Mesodermal cell (in vitro differentiated cells): ENCODE results near the gene PF4V1.

ENCODE experiments used
- H3K27ac ChIP-seq: 2 replicates; pipeline ENCODE4 v1.7.0; 2013; ENCODE audit warnings: mild to moderate bottlenecking, low read depth, low read length, moderate library complexity; ENCODE audit not compliant: severe bottlenecking
- H3K36me3 ChIP-seq: 2 replicates; pipeline ENCODE4 v1.7.1; 2013; ENCODE audit warnings: mild to moderate bottlenecking, low read length, moderate library complexity; ENCODE audit not compliant: control insufficient read depth, insufficient read depth
- H3K4me1 ChIP-seq: one replicate; pipeline ENCODE4 v1.7.1; 2013; ENCODE audit warnings: mild to moderate bottlenecking, low read length; ENCODE audit not compliant: insufficient read depth, control insufficient read depth, poor library complexity, severe bottlenecking
- H3K4me3 ChIP-seq: 2 replicates; pipeline ENCODE4 v1.7.0; 2013; ENCODE audit warnings: low read length, control low read depth, mild to moderate bottlenecking; ENCODE audit not compliant: insufficient read depth, poor library complexity, severe bottlenecking; ENCODE audit errors: extremely low read depth
- H3K9me3 ChIP-seq: 2 replicates; pipeline ENCODE4 v1.7.1; 2013; ENCODE audit warnings: mild to moderate bottlenecking, low read length, moderate library complexity; ENCODE audit not compliant: control insufficient read depth
- WGBS, 2 experiments: methylation state at CpG; one replicate each; pipeline ENCODE4 v1.1.5; 2013; ENCODE audit warnings: missing lambda C conversion rate in 2 of 2; ENCODE audit not compliant: insufficient coverage in 2 of 2; 5-methylcytosine and 5-hydroxymethylcytosine counted together

The PF4V1 gene

DNA sequence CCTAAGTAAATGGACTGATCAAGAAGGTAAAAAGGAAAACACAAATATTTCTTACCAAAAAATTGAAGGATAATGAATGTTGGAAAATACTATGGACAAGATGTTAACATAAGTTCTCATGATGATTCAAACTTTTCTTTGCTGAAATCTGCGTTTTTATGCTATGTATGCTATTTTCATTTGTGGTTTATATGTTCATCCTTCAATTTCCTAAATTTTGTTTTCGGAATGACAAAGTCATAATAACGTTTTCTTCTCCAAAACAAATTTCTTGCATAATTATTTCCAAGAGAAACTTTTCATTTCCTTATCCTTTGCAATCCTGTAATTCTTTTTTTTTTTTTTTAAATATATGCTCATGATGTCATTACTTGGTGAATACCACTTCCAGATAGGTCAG, 7.8 kb downstream of the PF4V1 start:
- H3K4me3 ChIP-seq, result no peak overlapping the region
- H3K9me3 ChIP-seq, result no peaks in the 10 kb centered on the region
- no CpG with 5 or more reads among the region's 3 CpGs for WGBS, 2 experiments
- no peaks in the 10 kb centered on the region for H3K36me3 ChIP-seq
- no peak overlapping the region for H3K27ac ChIP-seq
- H3K4me1 ChIP-seq, result peaks cover 9% of the 10 kb centered on the region

DNA sequence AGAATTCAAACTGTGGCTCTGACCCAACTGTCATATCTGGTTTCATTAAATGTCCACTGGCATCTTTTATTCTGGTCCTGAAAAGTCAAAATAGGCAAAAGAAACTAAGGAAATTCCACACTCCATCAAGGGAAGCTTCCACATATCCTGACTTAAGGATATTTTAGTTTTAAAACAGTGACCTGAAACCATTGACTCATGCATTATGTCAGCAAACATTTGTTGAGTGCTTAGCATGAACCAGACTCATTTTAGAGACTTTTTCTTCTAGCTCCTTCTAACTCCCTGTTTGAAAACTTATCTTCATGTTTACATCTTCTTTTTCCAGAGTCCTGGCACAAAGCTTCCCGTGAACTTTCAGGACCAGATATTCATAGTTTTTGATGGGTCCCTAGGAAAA, 9.2 kb downstream of the PF4V1 start:
- no peak overlapping the region for H3K4me3 ChIP-seq
- H3K36me3 ChIP-seq, result no peaks in the 10 kb centered on the region
- no CpG with 5 or more reads among the region's 1 CpG for WGBS, 2 experiments
- H3K27ac ChIP-seq, result no peak overlapping the region
- peaks cover 9% of the 10 kb centered on the region for H3K4me1 ChIP-seq
- H3K9me3 ChIP-seq, result no peaks in the 10 kb centered on the region

DNA sequence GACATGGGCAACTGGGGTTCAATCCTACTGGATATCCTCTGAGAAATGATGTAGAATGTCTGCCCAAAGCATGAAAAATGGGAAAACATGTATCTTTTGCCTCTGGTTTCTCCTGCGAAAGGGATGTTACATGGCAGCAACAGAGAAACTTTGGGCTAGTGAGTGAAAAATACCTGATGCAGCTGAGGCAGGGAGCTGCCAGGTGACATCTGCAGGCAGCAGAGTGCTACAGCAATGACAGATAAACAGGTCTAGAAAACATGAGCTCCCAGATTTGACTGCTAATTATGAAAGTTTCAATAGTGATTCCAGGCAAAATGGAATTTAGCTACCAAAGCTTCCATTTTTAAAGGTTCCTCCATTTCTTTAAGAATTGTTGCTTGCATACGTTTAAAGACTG, 11.3 kb downstream of the PF4V1 start:
- peaks cover 15% of the 10 kb centered on the region for H3K4me1 ChIP-seq
- no peaks in the 10 kb centered on the region for H3K36me3 ChIP-seq
- WGBS, 2 experiments, result 61 to 85% methylated on average over 2 of the region's 2 CpGs
- no peak overlapping the region for H3K27ac ChIP-seq
- no peak overlapping the region for H3K4me3 ChIP-seq
- no peaks in the 10 kb centered on the region for H3K9me3 ChIP-seq

DNA sequence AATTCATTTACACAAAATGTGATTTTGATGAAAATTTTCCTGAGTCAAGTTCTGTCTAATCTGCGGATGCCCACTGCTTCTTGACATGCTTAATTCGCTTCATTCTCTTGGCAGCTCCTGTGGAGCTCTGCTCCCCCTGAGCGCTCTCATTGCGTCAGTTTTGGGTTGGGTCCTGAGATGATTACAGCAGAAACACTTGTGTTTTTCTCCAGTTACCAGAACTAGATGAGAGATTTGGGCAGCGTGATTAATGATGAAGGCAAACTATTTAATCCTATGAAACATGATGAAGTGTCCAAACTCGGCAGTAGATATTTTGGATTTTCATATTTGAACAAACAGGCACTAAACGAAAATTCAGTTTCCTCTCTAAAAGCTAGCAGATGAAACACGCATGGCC, 11.9 kb downstream of the PF4V1 start:
- Histone ChIP-seq H3K9me3 (no peaks in the 10 kb centered on the region), H3K36me3 (no peaks in the 10 kb centered on the region), H3K4me3 (no peak overlapping the region), H3K4me1 (peaks cover 13% of the 10 kb centered on the region), H3K27ac (no peak overlapping the region)
- WGBS, 2 experiments, result 85 to 88% methylated on average over 2 to 4 of the region's 8 CpGs

DNA sequence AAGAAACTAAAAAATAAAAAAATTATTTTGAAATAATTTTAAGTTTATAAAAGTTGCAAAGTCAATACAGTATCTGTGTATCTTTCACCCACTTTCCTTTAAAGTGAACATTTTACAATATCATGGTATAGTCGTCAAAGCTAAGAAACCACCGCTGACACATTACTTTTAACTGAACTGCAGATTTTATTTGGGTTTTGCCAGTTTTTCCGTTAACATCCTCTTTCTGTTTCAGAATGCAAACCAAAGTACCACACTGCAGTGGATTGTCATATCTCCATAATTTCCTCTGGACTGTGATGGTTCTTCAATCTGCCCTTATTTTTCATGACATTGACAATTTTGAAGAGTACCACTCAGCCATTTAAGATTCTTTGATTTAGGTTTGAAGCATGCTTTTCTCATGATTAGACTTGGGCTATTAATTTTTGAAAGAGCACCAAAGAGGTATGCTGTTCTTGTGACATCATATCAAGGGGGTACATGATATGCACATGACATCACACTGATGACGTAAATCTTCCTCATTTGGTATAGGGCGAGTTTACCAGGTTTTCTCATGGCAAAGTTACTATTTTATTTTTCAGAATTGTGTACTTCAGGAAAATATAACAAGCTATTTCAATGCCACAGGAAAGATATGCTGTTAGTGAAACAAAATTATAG, 12.5 kb downstream of the PF4V1 start:
- H3K9me3 ChIP-seq, result no peaks in the 10 kb centered on the region
- H3K27ac ChIP-seq, result no peak overlapping the region
- 88 to 92% methylated on average over 2 to 3 of the region's 5 CpGs for WGBS, 2 experiments
- peaks cover 8% of the 10 kb centered on the region for H3K4me1 ChIP-seq
- H3K36me3 ChIP-seq, result no peaks in the 10 kb centered on the region
- no peak overlapping the region for H3K4me3 ChIP-seq

DNA sequence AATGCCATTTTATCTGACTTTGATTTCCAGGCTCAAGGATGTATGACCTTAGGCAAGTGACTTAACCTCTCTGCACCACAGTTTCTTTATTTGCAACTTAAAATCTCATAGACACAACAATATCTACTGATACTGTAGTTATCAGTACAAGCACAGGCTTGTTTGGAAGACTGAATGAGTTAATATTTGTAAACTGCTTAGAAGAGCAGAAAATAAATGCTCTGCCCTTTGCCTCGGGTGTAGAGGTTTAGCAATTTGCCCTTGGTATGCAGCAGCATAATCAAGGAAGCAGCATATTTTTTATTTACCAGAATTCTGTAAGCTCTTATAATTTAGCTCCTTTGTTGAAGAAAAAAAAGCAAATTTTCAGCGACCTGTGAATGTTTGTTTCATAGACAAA, 13.2 kb downstream of the PF4V1 start:
- Histone ChIP-seq H3K9me3 (no peaks in the 10 kb centered on the region), H3K36me3 (no peaks in the 10 kb centered on the region), H3K27ac (no peak overlapping the region), H3K4me3 (no peak overlapping the region), H3K4me1 (peaks cover 8% of the 10 kb centered on the region)
- 40% methylated on average over 1 of the region's 2 CpGs; no CpG with 5 or more reads in 1 of the 2 experiments for WGBS, 2 experiments

DNA sequence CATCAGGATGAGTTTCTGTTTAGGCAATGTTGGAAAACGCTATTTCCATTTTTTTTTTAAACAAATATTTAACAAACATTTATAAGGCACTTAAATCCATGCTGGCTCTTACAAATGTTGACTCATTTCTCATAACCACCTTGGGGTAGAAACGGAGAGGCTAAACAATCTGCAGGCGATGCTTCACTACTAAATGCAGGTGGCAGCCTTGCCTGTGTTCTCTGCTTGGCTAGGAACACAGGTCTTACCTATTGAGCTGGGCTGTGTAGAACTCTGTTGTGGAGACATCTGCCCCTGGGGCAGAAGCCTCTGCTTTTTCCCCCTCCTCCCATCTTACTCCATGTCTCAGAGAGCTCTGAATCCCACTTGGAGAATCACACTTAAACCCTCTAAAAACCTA, 14.7 kb downstream of the PF4V1 start:
- no peak overlapping the region for H3K4me3 ChIP-seq
- WGBS, 2 experiments, result 88 to 100% methylated on average over 2 of the region's 3 CpGs
- peaks cover 8% of the 10 kb centered on the region for H3K4me1 ChIP-seq
- no peaks in the 10 kb centered on the region for H3K9me3 ChIP-seq
- H3K36me3 ChIP-seq, result no peaks in the 10 kb centered on the region
- H3K27ac ChIP-seq, result no peak overlapping the region

DNA sequence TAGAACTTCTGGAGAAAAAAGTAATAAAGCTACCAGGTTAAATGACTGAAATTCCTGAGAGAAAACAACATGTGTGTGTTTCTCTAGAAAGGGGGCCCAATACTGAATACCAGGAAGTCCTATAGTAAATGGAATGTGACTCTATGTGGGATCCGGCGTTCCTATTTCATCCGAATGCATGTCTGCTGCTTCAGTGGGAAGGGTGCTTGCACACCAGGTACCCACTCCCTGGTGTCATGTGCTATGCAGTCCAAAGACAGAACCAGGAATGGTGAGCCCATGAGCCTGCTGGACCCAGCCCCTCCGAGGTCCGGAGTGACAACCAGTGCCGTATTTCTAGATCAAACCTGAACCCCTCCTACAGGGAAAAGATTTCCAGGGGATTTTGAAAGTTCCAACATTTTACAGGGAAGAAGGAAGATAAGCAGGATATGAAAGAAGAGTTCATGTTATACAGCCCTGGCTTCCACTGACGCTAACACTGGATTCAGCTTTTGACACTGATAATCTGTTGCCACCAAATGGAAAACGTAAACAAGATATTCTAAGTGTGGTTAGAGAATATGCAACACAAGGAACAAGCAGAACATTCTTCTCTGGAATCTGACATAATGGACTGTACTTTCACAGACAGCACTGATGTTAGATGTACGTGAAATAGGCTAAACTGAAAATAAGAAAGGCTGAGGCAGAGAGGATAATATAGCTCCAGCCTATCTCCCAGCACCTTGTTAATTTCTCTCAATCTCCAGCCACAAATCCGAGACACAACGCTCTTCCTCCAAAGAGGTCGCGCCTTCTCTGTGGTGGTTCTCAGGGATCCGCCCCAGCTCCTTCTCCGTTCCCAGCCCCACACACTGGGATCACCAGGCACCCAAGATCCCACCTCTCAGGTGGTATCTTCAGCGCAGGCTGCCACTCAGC, 15.4 kb downstream of the PF4V1 start:
- 50 to 56% methylated on average over 12 of the region's 16 CpGs for WGBS, 2 experiments
- Histone ChIP-seq H3K4me1 (peaks cover 8% of the 10 kb centered on the region), H3K4me3 (peak overlapping the region; percentile 47), H3K27ac (no peak overlapping the region), H3K9me3 (no peaks in the 10 kb centered on the region), H3K36me3 (no peaks in the 10 kb centered on the region)

DNA sequence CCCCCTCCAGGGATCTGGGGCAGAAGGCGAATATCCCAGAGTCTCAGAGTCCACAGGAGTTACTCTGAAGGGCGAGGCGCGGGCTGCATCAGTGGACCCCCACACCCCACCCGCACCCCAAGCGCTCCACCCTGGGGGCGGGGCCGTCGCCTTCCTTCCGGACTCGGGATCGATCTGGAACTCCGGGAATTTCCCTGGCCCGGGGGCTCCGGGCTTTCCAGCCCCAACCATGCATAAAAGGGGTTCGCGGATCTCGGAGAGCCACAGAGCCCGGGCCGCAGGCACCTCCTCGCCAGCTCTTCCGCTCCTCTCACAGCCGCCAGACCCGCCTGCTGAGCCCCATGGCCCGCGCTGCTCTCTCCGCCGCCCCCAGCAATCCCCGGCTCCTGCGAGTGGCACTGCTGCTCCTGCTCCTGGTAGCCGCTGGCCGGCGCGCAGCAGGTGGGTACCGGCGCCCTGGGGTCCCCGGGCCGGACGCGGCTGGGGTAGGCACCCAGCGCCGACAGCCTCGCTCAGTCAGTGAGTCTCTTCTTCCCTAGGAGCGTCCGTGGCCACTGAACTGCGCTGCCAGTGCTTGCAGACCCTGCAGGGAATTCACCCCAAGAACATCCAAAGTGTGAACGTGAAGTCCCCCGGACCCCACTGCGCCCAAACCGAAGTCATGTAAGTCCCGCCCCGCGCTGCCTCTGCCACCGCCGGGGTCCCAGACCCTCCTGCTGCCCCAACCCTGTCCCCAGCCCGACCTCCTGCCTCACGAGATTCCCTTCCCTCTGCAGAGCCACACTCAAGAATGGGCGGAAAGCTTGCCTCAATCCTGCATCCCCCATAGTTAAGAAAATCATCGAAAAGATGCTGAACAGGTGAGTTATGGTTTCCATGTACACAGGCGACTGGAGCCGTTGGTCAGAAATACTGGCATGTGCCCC, 16.3 kb downstream of the PF4V1 start, which contains the start of gene CXCL1:
Gene CXCL1, plus strand, starts transcription at position 264 of the 926 bp plus-strand sequence. Its CDS starts 78 bp downstream, at position 342.
- WGBS, 2 experiments, result 6 to 13% methylated on average over 50 to 53 of the region's 61 CpGs
- H3K4me1 ChIP-seq, result peaks cover 8% of the 10 kb centered on the region
- no peaks in the 10 kb centered on the region for H3K9me3 ChIP-seq
- no peaks in the 10 kb centered on the region for H3K36me3 ChIP-seq
- peak within 1 kb of the TSS; percentile 47 for H3K4me3 ChIP-seq
- no peak within 1 kb of the TSS for H3K27ac ChIP-seq

DNA sequence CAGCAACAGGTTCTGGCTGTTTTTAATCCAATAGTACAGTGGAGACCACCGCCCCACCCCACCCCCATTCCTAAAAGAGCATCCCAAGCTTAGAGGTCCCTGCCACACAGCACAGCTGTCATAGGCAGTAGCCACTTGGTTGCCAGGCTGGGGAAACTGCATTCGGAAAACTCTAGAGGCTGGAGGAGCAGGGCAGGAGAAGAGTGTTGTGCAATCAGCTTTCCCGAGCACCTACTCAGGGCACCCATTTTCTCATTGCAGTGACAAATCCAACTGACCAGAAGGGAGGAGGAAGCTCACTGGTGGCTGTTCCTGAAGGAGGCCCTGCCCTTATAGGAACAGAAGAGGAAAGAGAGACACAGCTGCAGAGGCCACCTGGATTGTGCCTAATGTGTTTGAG, 17.2 kb downstream of the PF4V1 start:
- WGBS, 2 experiments, result 80 to 86% methylated on average over 1 to 2 of the region's 3 CpGs
- H3K27ac ChIP-seq, result no peak overlapping the region
- no peaks in the 10 kb centered on the region for H3K36me3 ChIP-seq
- no peaks in the 10 kb centered on the region for H3K9me3 ChIP-seq
- no peak overlapping the region for H3K4me3 ChIP-seq
- H3K4me1 ChIP-seq, result peaks cover 8% of the 10 kb centered on the region
